WTC11 (cell line): Measurements from ENCODE around the gene TMEM150A. TPM values are rescaled to one million over a fixed set of nuclear protein-coding genes. Genes with fewer than 3 reads are reported as not detected.

Source experiments
- ATAC-seq: fragments of 200-7000 bp; cut with Tn5 transposase; 2 replicates; pipeline ENCODE4 v1.10.0; 2021; ENCODE audit warnings: mild to moderate bottlenecking, moderate library complexity
- CTCF ChIA-PET: fragments of 300-600 bp; sonication (Branson Sonifier 250); formaldehyde crosslinking; loops from one replicate; lab custom pipeline; 2021; ENCODE audit warnings: antibody characterized with exemption; lab: Charles Lee
- POLR2A ChIA-PET: fragments of 350-600 bp; sonication (Branson Sonifier 250); formaldehyde crosslinking; loops from one replicate; lab custom pipeline; 2021; ENCODE audit warnings: antibody characterized with exemption; lab: Charles Lee
- DNase-seq: peaks from one replicate; pipeline ENCODE4 v3.0.0; 2021; ENCODE audit warnings: low spot score
- H3K27ac Mint-ChIP-seq: 2 replicates; pipeline ENCODE4 v1.8.0; 2021; ENCODE audit warnings: mixed read lengths
- H3K27me3 Mint-ChIP-seq: 2 replicates; pipeline ENCODE4 v1.8.0; 2021; ENCODE audit warnings: low read depth, mild to moderate bottlenecking, moderate library complexity, mixed read lengths
- H3K36me3 Mint-ChIP-seq: 2 replicates; pipeline ENCODE4 v1.8.0; 2021; ENCODE audit warnings: mixed read lengths
- H3K4me1 Mint-ChIP-seq: 2 replicates; pipeline ENCODE4 v1.8.0; 2022; ENCODE audit warnings: mixed read lengths
- H3K4me3 Mint-ChIP-seq: 2 replicates; pipeline ENCODE4 v1.8.0; 2021; ENCODE audit warnings: mild to moderate bottlenecking, moderate library complexity, mixed read lengths
- H3K9me3 Mint-ChIP-seq: 2 replicates; pipeline ENCODE4 v1.8.0; 2021; ENCODE audit warnings: mixed read lengths
- ATF1 ChIP-seq: sonication (generic); formaldehyde crosslinking; IDR thresholded peaks from 2 replicates; pipeline ENCODE4 v1.8.1; 2023; ENCODE audit warnings: mild to moderate bottlenecking, moderate library complexity, missing genetic modification reagents
- EMX1 ChIP-seq: fragments of 250-450 bp; sonication (Bioruptor Pico); IDR thresholded peaks from 2 replicates; pipeline ENCODE4 v1.8.0; 2021; ENCODE audit warnings: mild to moderate bottlenecking
- FOXJ3 ChIP-seq: sonication (generic); formaldehyde crosslinking; IDR thresholded peaks from 2 replicates; pipeline ENCODE4 v1.9.0; 2021; ENCODE audit warnings: missing genetic modification reagents, mild to moderate bottlenecking, borderline replicate concordance
- GRHL2 ChIP-seq: fragments of 250-450 bp; sonication (Bioruptor Pico); IDR thresholded peaks from 2 replicates; pipeline ENCODE4 v1.8.0; 2022; ENCODE audit warnings: mild to moderate bottlenecking, moderate library complexity; ENCODE audit not compliant: insufficient replicate concordance, severe bottlenecking
- GTF2I ChIP-seq: fragments of 250-450 bp; sonication (Bioruptor Pico); conservative IDR thresholded peaks from 2 replicates; pipeline ENCODE4 v1.4.0; 2021; ENCODE audit warnings: mild to moderate bottlenecking
- HMGA2 ChIP-seq: fragments of 250-450 bp; sonication (Bioruptor Pico); IDR thresholded peaks from 2 replicates; pipeline ENCODE4 v1.4.0; 2021; ENCODE audit warnings: mild to moderate bottlenecking, moderate library complexity
- IRF1 ChIP-seq: sonication (generic); formaldehyde crosslinking; IDR thresholded peaks from 2 replicates; pipeline ENCODE4 v1.8.0; 2023; ENCODE audit warnings: missing genetic modification reagents
- JUN ChIP-seq: sonication (generic); formaldehyde crosslinking; IDR thresholded peaks from 2 replicates; pipeline ENCODE4 v1.8.0; 2023; ENCODE audit warnings: mild to moderate bottlenecking, missing genetic modification reagents
- KAT7 ChIP-seq: sonication (generic); formaldehyde crosslinking; IDR thresholded peaks from 2 replicates; pipeline ENCODE4 v1.8.1; 2023; ENCODE audit warnings: missing genetic modification reagents, mild to moderate bottlenecking, borderline replicate concordance
- NR3C1 ChIP-seq: sonication (generic); formaldehyde crosslinking; conservative IDR thresholded peaks from 2 replicates; pipeline ENCODE4 v1.8.1; 2023; ENCODE audit warnings: low read depth, mild to moderate bottlenecking, missing genetic modification reagents
- OVOL2 ChIP-seq: fragments of 250-450 bp; sonication (Bioruptor Pico); IDR thresholded peaks from 2 replicates; pipeline ENCODE4 v1.9.0; 2021; ENCODE audit warnings: mild to moderate bottlenecking, borderline replicate concordance
- PRDM15 ChIP-seq: sonication (generic); formaldehyde crosslinking; IDR thresholded peaks from 2 replicates; pipeline ENCODE4 v1.8.0; 2022; ENCODE audit warnings: missing genetic modification reagents
- SMAD4 ChIP-seq: sonication (generic); formaldehyde crosslinking; IDR thresholded peaks from 2 replicates; pipeline ENCODE4 v1.8.0; 2022; ENCODE audit warnings: mild to moderate bottlenecking, missing genetic modification reagents
- TP53 ChIP-seq: sonication (generic); formaldehyde crosslinking; IDR thresholded peaks from 2 replicates; pipeline ENCODE4 v1.8.1; 2023; ENCODE audit warnings: mild to moderate bottlenecking, missing genetic modification reagents
- ZMAT4 ChIP-seq: fragments of 250-450 bp; sonication (Bioruptor Pico); IDR thresholded peaks from 2 replicates; pipeline ENCODE4 v1.9.0; 2021; ENCODE audit warnings: mild to moderate bottlenecking
- total RNA-seq: library from RNA; stranded (reverse); gene quantifications from 3 replicates; pipeline ENCODE4 v1.2.3, GENCODE V29; 2021
- TF ChIP-seq, protein P1 (sequence below): fragments of 250-450 bp; sonication (Bioruptor Pico); IDR thresholded peaks from 2 replicates; pipeline ENCODE4 v1.9.0; 2021; ENCODE audit warnings: mild to moderate bottlenecking
- TF ChIP-seq, protein P2 (sequence below): sonication (generic); formaldehyde crosslinking; IDR thresholded peaks from 2 replicates; pipeline ENCODE4 v1.8.0; 2023; ENCODE audit warnings: mild to moderate bottlenecking, missing genetic modification reagents

The TMEM150A gene
- total RNA-seq, 1 experiment from 2014 or later = 20.9 TPM

DNA sequence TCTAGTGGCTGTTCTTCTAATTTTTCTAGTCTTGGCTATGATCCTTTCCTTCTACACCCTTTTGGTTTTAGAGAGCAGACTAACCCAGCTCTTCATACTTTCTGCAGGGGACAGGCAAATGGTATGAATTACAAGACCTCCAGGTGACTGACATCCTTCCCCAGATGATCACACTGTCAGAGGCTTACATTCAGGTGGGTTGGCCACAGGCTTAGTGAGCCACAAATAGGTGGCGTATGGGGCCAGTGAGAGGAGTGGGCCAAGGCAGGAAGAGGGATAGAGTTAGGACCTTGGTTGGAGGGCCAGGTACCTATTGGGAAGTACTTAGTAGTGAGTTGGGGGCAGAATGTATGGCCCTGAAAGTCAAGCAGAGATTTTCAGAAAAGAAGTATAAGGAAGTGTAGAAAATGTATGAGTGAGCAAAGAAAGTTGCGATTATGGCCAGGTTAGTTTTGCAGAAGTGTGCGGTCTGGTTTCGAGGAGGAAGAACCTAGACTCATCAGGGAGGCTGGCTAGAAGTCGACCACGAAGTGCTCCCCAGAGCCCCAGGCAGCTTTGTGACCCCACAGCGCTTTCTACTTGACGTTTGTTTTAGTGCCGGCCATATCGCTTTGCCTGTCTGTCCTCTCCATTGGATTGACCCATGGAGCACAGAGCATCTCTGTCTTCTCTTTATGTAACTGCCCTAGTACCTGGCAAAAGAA lies 45.5 kb upstream of the TMEM150A start (continued):
- TF ChIP-seq NR3C1 (CRISPR knock-in tag) (no peak), HMGA2 (CRISPR knock-in tag) (no peak)

GRCh38 chr2:85646166-85646565 lies 43.7 kb upstream of the TMEM150A start:
- TF ChIP-seq GRHL2 (CRISPR knock-in tag) (no peak), OVOL2 (CRISPR knock-in tag) (no peak), EMX1 (CRISPR knock-in tag) (no peak), KAT7 (CRISPR knock-in tag) (no peak), SMAD4 (CRISPR knock-in tag) (no peak), GTF2I (CRISPR knock-in tag) (no peak), PRDM15 (CRISPR knock-in tag) (no peak), ZMAT4 (CRISPR knock-in tag) (no peak), TP53 (no peak), JUN (CRISPR knock-in tag) (no peak), FOXJ3 (no peak), IRF1 (no peak), HMGA2 (CRISPR knock-in tag) (no peak), ATF1 (CRISPR knock-in tag) (no peak)
- TF ChIP-seq, protein P1, sequence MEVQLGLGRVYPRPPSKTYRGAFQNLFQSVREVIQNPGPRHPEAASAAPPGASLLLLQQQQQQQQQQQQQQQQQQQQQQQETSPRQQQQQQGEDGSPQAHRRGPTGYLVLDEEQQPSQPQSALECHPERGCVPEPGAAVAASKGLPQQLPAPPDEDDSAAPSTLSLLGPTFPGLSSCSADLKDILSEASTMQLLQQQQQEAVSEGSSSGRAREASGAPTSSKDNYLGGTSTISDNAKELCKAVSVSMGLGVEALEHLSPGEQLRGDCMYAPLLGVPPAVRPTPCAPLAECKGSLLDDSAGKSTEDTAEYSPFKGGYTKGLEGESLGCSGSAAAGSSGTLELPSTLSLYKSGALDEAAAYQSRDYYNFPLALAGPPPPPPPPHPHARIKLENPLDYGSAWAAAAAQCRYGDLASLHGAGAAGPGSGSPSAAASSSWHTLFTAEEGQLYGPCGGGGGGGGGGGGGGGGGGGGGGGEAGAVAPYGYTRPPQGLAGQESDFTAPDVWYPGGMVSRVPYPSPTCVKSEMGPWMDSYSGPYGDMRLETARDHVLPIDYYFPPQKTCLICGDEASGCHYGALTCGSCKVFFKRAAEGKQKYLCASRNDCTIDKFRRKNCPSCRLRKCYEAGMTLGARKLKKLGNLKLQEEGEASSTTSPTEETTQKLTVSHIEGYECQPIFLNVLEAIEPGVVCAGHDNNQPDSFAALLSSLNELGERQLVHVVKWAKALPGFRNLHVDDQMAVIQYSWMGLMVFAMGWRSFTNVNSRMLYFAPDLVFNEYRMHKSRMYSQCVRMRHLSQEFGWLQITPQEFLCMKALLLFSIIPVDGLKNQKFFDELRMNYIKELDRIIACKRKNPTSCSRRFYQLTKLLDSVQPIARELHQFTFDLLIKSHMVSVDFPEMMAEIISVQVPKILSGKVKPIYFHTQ (CRISPR knock-in tag) = no peak
- TF ChIP-seq, protein P2, sequence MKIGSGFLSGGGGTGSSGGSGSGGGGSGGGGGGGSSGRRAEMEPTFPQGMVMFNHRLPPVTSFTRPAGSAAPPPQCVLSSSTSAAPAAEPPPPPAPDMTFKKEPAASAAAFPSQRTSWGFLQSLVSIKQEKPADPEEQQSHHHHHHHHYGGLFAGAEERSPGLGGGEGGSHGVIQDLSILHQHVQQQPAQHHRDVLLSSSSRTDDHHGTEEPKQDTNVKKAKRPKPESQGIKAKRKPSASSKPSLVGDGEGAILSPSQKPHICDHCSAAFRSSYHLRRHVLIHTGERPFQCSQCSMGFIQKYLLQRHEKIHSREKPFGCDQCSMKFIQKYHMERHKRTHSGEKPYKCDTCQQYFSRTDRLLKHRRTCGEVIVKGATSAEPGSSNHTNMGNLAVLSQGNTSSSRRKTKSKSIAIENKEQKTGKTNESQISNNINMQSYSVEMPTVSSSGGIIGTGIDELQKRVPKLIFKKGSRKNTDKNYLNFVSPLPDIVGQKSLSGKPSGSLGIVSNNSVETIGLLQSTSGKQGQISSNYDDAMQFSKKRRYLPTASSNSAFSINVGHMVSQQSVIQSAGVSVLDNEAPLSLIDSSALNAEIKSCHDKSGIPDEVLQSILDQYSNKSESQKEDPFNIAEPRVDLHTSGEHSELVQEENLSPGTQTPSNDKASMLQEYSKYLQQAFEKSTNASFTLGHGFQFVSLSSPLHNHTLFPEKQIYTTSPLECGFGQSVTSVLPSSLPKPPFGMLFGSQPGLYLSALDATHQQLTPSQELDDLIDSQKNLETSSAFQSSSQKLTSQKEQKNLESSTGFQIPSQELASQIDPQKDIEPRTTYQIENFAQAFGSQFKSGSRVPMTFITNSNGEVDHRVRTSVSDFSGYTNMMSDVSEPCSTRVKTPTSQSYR (CRISPR knock-in tag) = no peak
- H3K36me3 Mint-ChIP-seq = peaks cover 82% of the 10 kb centered on the region
- H3K4me3 Mint-ChIP-seq = no peak overlapping the region
- no peaks in the 10 kb centered on the region; the same call in 1 of the 2 replicates for H3K27me3 Mint-ChIP-seq
- no peaks in the 10 kb centered on the region for H3K9me3 Mint-ChIP-seq
- ATAC-seq (no peak), DNase-seq (no peak)
- H3K4me1 Mint-ChIP-seq = no peaks in the 10 kb centered on the region
- POLR2A ChIA-PET = no interaction called here
- H3K27ac Mint-ChIP-seq = no peak overlapping the region
- CTCF ChIA-PET = interaction anchor here (1.4 kb wide), 1 partner anchor 9 kb away, joined by 5 read pairs; no protein-coding TSS in a partner anchor
